GM12878 (cell line): Measurements from ENCODE around the gene MRS2. TPM values are rescaled to one million over a fixed set of nuclear protein-coding genes. Genes with fewer than 3 reads are reported as not detected.

Experiments
- ATAC-seq: fragments of 200-7000 bp; cut with Tn5 transposase; 3 replicates; pipeline ENCODE4 v1.9.1; 2020; ENCODE audit warnings: mild to moderate bottlenecking, moderate library complexity
- BruUV-seq: library from RNA; stranded (reverse); fragments of 400-500 nt; replicated peaks from 2 replicates; lab custom pipeline; 2021; lab: Mats Ljungman, UMichigan
- CTCF ChIA-PET: fragments of 300-600 bp; sonication (Branson Sonifier 250); formaldehyde crosslinking; extraction: SDS; loops from one replicate; lab custom pipeline; 2021; ENCODE audit warnings: inconsistent platforms; lab: Yijun Ruan, JAX
- POLR2A ChIA-PET: fragments of 350-600 bp; formaldehyde crosslinking; extraction: SDS; loops from one replicate; lab custom pipeline; 2021; ENCODE audit warnings: inconsistent platforms; lab: Charles Lee
- RAD21 ChIA-PET: fragments of 300-600 bp; sonication (Branson Sonifier 250); formaldehyde crosslinking; loops from one replicate; lab custom pipeline; 2023; ENCODE audit warnings: antibody characterized with exemption; ENCODE audit not compliant: unreplicated experiment; lab: Charles Lee
- SMC1A ChIA-PET: fragments of 300-600 bp; sonication (Branson Sonifier 250); formaldehyde crosslinking; loops from one replicate; lab custom pipeline; 2023; ENCODE audit not compliant: unreplicated experiment, uncharacterized antibody; lab: Charles Lee
- DNase-seq: peaks from one replicate; pipeline ENCODE4 v3.0.0-alpha.2; 2011; ENCODE audit warnings: low read depth, low spot score
- FAIRE-seq: peaks from 3 replicates; lab custom pipeline; 2011; peaks lifted over from hg19 to GRCh38; lab: Jason Lieb, UNC
- H2AFZ ChIP-seq: 2 replicates; pipeline ENCODE4 v1.6.0; 2011; ENCODE audit warnings: low read depth, low read length, control low read depth; ENCODE audit not compliant: control insufficient read depth
- H3K27ac ChIP-seq: 2 replicates; pipeline ENCODE4 v1.5.1; 2011; ENCODE audit warnings: control low read depth; ENCODE audit not compliant: control insufficient read depth, insufficient read depth
- H3K27me3 ChIP-seq, 2 experiments: replicated peaks in 1 of 2; 2 replicates each; pipeline versions ENCODE4 v1.6.0 to v1.6.1; 2011; ENCODE audit warnings: low read length in 1 of 2; ENCODE audit not compliant: control insufficient read depth in 2 of 2, insufficient read depth in 2 of 2
- H3K36me3 ChIP-seq, 2 experiments: 2 replicates each; pipeline ENCODE4 v1.5.1; 2011; ENCODE audit warnings: low read length in 1 of 2; ENCODE audit not compliant: control insufficient read depth in 2 of 2, insufficient read depth in 2 of 2
- H3K4me1 ChIP-seq: 2 replicates; pipeline ENCODE4 v1.6.1; 2011; ENCODE audit warnings: mild to moderate bottlenecking, low read length, moderate library complexity, mixed read lengths; ENCODE audit not compliant: control insufficient read depth, insufficient read depth
- H3K4me2 ChIP-seq: 2 replicates; pipeline ENCODE4 v1.6.0; 2011; ENCODE audit warnings: control low read depth; ENCODE audit not compliant: control insufficient read depth, insufficient read depth
- H3K4me3 ChIP-seq: fragments of 200-600 bp; sonication (generic); 2 replicates; pipeline ENCODE4 v1.5.1; 2016
- H3K79me2 ChIP-seq: 2 replicates; pipeline ENCODE4 v1.6.0; 2011; ENCODE audit warnings: low read length; ENCODE audit not compliant: control insufficient read depth, insufficient read depth
- H3K9ac ChIP-seq: 2 replicates; pipeline ENCODE4 v1.8.0; 2011; ENCODE audit warnings: low read length, control low read depth, mixed read lengths; ENCODE audit not compliant: control insufficient read depth, insufficient read depth
- H3K9me3 ChIP-seq: replicated peaks from 3 replicates; pipeline ENCODE4 v1.5.1; 2011; ENCODE audit warnings: mild to moderate bottlenecking, low read length; ENCODE audit not compliant: control insufficient read depth, insufficient read depth
- H4K20me1 ChIP-seq: 2 replicates; pipeline ENCODE4 v1.6.0; 2011; ENCODE audit not compliant: control insufficient read depth, insufficient read depth
- MAX ChIP-seq: IDR thresholded peaks from 2 replicates; pipeline ENCODE4 v1.6.1; 2012; ENCODE audit warnings: low read depth, low read length, improper control_type of control experiment
- SKIL ChIP-seq: fragments of 450-650 bp; IDR thresholded peaks from 2 replicates; pipeline ENCODE4 v1.6.1; 2017; ENCODE audit warnings: mild to moderate bottlenecking, low read depth, inconsistent platforms; ENCODE audit not compliant: poor library complexity, severe bottlenecking
- WGBS: methylation state at CpG from one replicate; pipeline ENCODE4 v1.1.6; 2016; ENCODE audit warnings: low lambda C conversion rate; ENCODE audit not compliant: insufficient replicate concordance, insufficient coverage; ENCODE audit errors: missing lambda C conversion rate; 5-methylcytosine and 5-hydroxymethylcytosine counted together
- in situ Hi-C: fragments of 300-500 bp; cut with MboI; formaldehyde crosslinking; loops from 9 replicates; pipeline ENCODE4 v1.14.3; 2018; ENCODE audit warnings: mixed read lengths
- intact Hi-C: fragments of 100-400 bp; cut with micrococcal nuclease; formaldehyde crosslinking; loops from one replicate; pipeline ENCODE4 v1.14.2; 2022; ENCODE audit not compliant: unreplicated experiment
- polyA plus RNA-seq, 11 experiments: library from polyadenylated mRNA; depleted of rRNA in 4 of 11; unstranded in 6 of 11; stranded (reverse) in 5 of 11; fragments of >200 nt; fragmentation: Nextera tagmentation in 4 of 11; fragmentation: Illumina TruSeq in 1 of 11; extraction: Ambion mirVana in 4 of 11; extraction: Trizol in 1 of 11; gene quantifications; 1 replicate in 1 of 11; 2 replicates in 10 of 11; pipeline versions ENCODE4 v1.2.1 to v1.2.3, GENCODE V29; 2011 to 2016; ENCODE audit warnings: inconsistent platforms in 2 of 11, missing spikeins in 2 of 11, low read depth in 1 of 11
- total RNA-seq, 4 experiments: library from RNA; depleted of rRNA in 3 of 4; stranded (reverse); fragments of >200 nt in 3 of 4; fragmentation: Illumina TruSeq in 1 of 4; extraction: Trizol in 1 of 4; gene quantifications; 2 replicates each; pipeline versions ENCODE4 v1.2.1 to v1.2.3, GENCODE V29; 2013 to 2021

Gene MRS2
- total and polyA plus RNA-seq, 10 of the 15 experiments (the other 5 are each of a cell fraction or from before 2014, with no cell fraction given): 7.5 to 29.9 (median 24.2) TPM

GRCh38 chr6:24358219-24358821, 44.4 kb upstream of the MRS2 start:
- Histone ChIP-seq H2AFZ (no peak overlapping the region), H3K4me2 (0 out of 2 replicates have a peak overlapping the region, but pooled peaks have one; percentile 42), H3K4me3 (no peak overlapping the region), H3K4me1 (no peaks in the 10 kb centered on the region; the same call in 1 of the 2 replicates), H3K79me2 (no peaks in the 10 kb centered on the region), H4K20me1 (no peaks in the 10 kb centered on the region), H3K27ac (no peak overlapping the region), H3K9ac (no peak overlapping the region), H3K9me3 (no peaks in the 10 kb centered on the region), H3K27me3 (peaks cover 0 to 2% of the 10 kb centered on the region in 2 experiments; a peak in 1 of 4 replicates), H3K36me3 (no peaks in the 10 kb centered on the region)
- ChIA-PET SMC1A (no interaction called here), CTCF (no interaction called here), POLR2A (interaction anchor here (0.6 kb wide), 1 partner anchor 66 kb away, joined by 3 read pairs; no protein-coding TSS in a partner anchor), RAD21 (no interaction called here)
- in situ Hi-C loops: no loop called here
- no TSS peak for BruUV-seq
- ATAC-seq (no peak), FAIRE-seq (no peak), DNase-seq (no peak)
- intact Hi-C loops: loop anchor here (5.0 kb wide), 1 partner anchor 291 kb away; no protein-coding TSS in a partner anchor
- 57% methylated on average over 12 of the region's 12 CpGs for WGBS
- no peak for TF ChIP-seq SKIL
- no peak for TF ChIP-seq MAX
